ENCODE measurements around the gene IGSF9B.

Gene IGSF9B

GRCh38 chr11:133991101-133991500 is 34.3 kb upstream of the IGSF9B start:
- Mint-ChIP-seq H3K4me3 (no peak overlapping the region), H3K9me3 (no peaks in the 10 kb centered on the region), H3K27ac (no peak overlapping the region), H3K27me3 (no peaks in the 10 kb centered on the region), H3K36me3 (no peaks in the 10 kb centered on the region), H3K4me1 (no peaks in the 10 kb centered on the region)

DNA sequence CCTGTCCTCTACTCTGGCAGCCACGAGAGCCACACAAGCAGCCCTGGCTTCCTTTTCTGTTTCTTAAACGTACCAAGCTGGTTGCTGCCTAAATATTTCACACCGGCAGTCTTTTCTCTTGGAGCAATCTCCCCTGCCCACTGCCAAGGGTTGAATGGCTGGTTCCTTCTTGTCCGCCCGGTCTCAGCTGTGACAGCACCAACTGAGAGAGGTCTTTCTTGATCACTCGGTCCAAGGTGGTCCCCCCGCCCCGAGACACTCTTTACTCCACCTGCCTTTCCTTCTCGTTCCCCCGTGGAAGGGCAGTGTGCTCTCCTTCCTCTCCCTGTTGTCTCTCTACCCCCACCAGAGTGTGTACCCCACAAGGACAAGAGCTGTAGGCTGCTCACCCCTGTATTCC is 33.7 kb upstream of the IGSF9B start:
- Mint-ChIP-seq H3K36me3 (no peaks in the 10 kb centered on the region), H3K27ac (no peak overlapping the region), H3K9me3 (no peaks in the 10 kb centered on the region), H3K4me1 (no peaks in the 10 kb centered on the region), H3K27me3 (no peaks in the 10 kb centered on the region), H3K4me3 (no peak overlapping the region)

GRCh38 chr11:133988686-133989410 is 32.1 kb upstream of the IGSF9B start:
- H3K36me3 Mint-ChIP-seq, result no peaks in the 10 kb centered on the region
- H3K27me3 Mint-ChIP-seq, result no peaks in the 10 kb centered on the region
- H3K4me1 Mint-ChIP-seq, result no peaks in the 10 kb centered on the region
- H3K27ac Mint-ChIP-seq, result peak overlapping the region; percentile 55
- no peaks in the 10 kb centered on the region for H3K9me3 Mint-ChIP-seq
- H3K4me3 Mint-ChIP-seq, result no peak overlapping the region

DNA sequence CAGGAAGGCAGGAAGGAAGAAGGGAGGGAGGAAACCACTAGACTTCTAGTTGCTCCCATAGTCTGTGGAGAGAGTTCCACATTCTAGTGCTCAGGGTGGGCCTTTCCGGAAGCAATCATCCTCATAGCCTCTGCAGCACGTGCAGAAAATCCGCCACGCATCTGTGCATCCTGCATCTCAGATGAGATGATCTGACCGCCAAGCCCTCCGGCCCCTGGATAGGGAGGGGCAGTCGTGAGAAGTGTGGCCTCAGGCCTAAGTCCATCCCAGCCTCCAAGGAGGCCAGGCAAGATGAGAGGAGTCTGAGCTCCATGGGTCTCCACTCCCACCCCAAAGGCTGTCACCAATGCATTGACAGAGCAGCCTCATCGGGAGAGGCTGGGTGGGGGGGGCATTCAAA is 30.4 kb upstream of the IGSF9B start:
- H3K27me3 Mint-ChIP-seq, result no peaks in the 10 kb centered on the region

GRCh38 chr11:133985981-133986944 is 29.5 kb upstream of the IGSF9B start:
- Mint-ChIP-seq H3K27ac (no peak overlapping the region), H3K4me1 (no peaks in the 10 kb centered on the region), H3K36me3 (no peaks in the 10 kb centered on the region), H3K4me3 (no peak overlapping the region), H3K27me3 (no peaks in the 10 kb centered on the region), H3K9me3 (no peaks in the 10 kb centered on the region)

More for the DNA sequence above, 30.4 kb upstream of the IGSF9B start:
- Mint-ChIP-seq H3K27ac (no peak overlapping the region), H3K9me3 (no peaks in the 10 kb centered on the region), H3K4me3 (no peak overlapping the region), H3K4me1 (no peaks in the 10 kb centered on the region), H3K36me3 (no peaks in the 10 kb centered on the region)

DNA sequence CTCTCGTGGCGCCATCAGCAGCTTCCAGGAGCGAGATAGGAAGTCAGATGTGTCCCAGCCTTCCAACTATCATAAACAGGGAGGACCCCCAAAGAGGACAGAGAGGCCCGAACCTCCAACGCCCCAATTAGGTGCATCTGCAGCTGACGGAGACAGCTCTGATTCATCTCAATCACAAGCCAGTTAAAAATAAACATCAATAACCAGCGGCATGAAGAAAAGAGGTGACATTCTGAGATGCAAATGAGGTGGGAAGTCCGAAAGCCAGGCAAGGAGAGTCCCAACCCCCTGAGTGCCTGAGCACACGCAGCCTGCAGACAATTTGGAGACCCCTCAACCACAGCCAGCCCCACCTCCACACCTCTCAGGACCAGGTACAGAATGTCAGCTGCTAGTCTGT is 28.1 kb upstream of the IGSF9B start:
- H3K4me1 Mint-ChIP-seq, result no peaks in the 10 kb centered on the region
- no peaks in the 10 kb centered on the region for H3K9me3 Mint-ChIP-seq
- H3K36me3 Mint-ChIP-seq, result no peaks in the 10 kb centered on the region
- no peaks in the 10 kb centered on the region for H3K27me3 Mint-ChIP-seq
- no peak overlapping the region for H3K27ac Mint-ChIP-seq
- no peak overlapping the region for H3K4me3 Mint-ChIP-seq

- no peaks in the 10 kb centered on the region for H3K4me1 Mint-ChIP-seq
- no peak overlapping the region for H3K4me3 Mint-ChIP-seq
- no peaks in the 10 kb centered on the region for H3K27me3 Mint-ChIP-seq
- no peaks in the 10 kb centered on the region for H3K9me3 Mint-ChIP-seq
- no peaks in the 10 kb centered on the region for H3K36me3 Mint-ChIP-seq
- H3K27ac Mint-ChIP-seq, result no peak overlapping the region
Measured at GRCh38 chr11:133983660-133984316, 27.0 kb upstream of the IGSF9B start.

DNA sequence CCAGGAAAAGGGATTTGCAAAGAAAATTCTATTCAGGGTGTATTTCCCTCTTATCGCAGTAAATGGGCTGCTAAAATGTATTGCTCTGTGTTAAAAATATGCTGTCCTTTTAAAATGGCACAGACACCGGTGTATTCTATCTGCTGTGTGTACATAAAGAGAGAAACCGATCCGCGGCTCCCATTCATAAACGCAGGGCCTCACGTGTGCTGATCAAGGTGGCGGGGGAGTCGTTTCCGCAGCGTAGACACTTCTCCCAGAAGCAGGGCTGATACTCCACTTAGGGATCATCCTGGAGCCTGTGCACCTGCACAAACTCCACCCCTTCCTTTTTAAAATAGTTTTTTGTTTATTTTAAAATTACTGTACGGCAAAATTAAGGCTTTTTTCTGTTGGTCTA is 26.1 kb upstream of the IGSF9B start:
- Mint-ChIP-seq H3K4me1 (no peaks in the 10 kb centered on the region), H3K27ac (no peak overlapping the region), H3K4me3 (no peak overlapping the region), H3K36me3 (no peaks in the 10 kb centered on the region), H3K27me3 (no peaks in the 10 kb centered on the region), H3K9me3 (no peaks in the 10 kb centered on the region)

DNA sequence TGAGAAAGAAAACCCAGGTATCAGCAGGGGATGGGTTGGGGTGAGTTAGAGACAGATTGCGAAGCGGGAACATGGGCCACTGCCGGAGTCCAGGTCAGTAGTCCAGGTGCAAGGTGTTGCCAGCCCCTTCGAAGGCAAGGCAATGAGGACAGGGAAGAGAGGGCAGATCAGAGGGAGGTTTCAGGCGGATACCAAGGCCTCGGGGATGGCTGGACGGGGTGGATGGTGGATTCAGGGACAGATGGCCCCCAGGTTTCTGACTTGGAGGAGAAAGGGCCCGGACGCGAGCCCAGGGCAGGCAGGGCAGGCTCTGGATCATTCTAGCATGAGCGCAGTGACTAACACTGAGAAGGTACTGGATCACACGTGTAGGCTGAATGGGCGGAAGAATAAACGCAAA is 25.4 kb upstream of the IGSF9B start:
- H3K27me3 Mint-ChIP-seq, result no peaks in the 10 kb centered on the region

GRCh38 chr11:133981156-133981555 is 24.4 kb upstream of the IGSF9B start:
- no peaks in the 10 kb centered on the region for H3K27me3 Mint-ChIP-seq
- no peaks in the 10 kb centered on the region for H3K4me1 Mint-ChIP-seq
- no peaks in the 10 kb centered on the region for H3K9me3 Mint-ChIP-seq
- no peak overlapping the region for H3K27ac Mint-ChIP-seq
- no peaks in the 10 kb centered on the region for H3K36me3 Mint-ChIP-seq
- H3K4me3 Mint-ChIP-seq, result no peak overlapping the region

More for the DNA sequence above, 25.4 kb upstream of the IGSF9B start:
- H3K27ac Mint-ChIP-seq, result no peak overlapping the region
- no peaks in the 10 kb centered on the region for H3K36me3 Mint-ChIP-seq
- no peaks in the 10 kb centered on the region for H3K9me3 Mint-ChIP-seq
- no peaks in the 10 kb centered on the region for H3K4me1 Mint-ChIP-seq
- H3K4me3 Mint-ChIP-seq, result no peak overlapping the region

GRCh38 chr11:133980665-133981064 is 23.9 kb upstream of the IGSF9B start:
- H3K36me3 Mint-ChIP-seq, result no peaks in the 10 kb centered on the region
- H3K4me3 Mint-ChIP-seq, result no peak overlapping the region
- H3K4me1 Mint-ChIP-seq, result no peaks in the 10 kb centered on the region
- H3K9me3 Mint-ChIP-seq, result no peaks in the 10 kb centered on the region
- H3K27ac Mint-ChIP-seq, result no peak overlapping the region
- no peaks in the 10 kb centered on the region for H3K27me3 Mint-ChIP-seq

DNA sequence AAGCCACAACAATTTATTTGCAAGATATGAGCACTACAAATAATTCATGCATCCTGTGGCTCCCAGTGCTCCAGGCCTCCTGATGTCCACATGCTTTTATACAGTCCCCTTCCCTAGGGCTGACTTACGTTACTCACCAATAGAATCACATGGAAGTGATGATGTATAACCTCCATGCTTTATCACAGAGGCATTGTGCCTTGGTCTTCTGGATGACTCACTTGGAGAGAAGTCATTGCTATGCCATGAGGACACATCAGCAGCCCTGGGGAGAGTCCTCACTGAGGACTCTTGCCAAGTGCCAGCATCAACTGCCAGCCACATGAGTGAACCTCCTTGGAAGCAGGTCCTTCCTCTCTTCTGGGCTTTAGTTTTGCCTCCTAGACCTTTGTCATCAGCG is 22.0 kb upstream of the IGSF9B start:
- Mint-ChIP-seq H3K9me3 (no peaks in the 10 kb centered on the region), H3K4me1 (no peaks in the 10 kb centered on the region), H3K36me3 (no peaks in the 10 kb centered on the region), H3K4me3 (no peak overlapping the region), H3K27ac (no peak overlapping the region), H3K27me3 (no peaks in the 10 kb centered on the region)

DNA sequence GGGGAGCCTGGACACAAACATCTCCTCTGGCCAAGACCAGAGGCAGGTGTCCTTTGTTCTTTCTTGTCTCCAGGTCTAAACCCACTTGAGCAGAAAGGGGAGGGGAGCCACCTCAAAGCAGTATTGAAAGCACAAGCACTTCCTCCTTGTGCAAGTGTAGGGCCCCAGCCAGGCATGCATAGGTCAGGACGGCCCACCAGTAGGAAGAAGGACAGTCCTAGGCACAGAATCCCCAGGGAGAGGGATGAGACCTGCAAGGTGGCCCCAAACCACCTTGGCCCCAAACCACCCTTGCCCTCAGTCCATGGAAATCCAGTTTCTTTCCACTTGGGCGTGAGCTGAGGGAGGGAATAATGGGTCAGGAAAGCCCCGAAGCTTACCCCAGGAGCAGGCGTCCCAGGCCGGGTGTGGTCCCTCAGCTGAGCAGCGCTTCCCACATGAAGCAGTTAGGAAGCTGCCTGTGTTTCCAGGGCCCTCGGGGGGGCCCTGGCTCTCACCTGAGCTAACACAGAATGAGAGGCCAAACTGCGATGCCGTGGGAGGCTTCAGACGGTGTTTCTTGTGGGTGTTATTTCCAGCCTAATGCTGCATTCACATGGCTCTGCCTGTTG is 20.4 kb upstream of the IGSF9B start:
- no peaks in the 10 kb centered on the region for H3K4me1 Mint-ChIP-seq
- H3K9me3 Mint-ChIP-seq, result no peaks in the 10 kb centered on the region
- H3K27ac Mint-ChIP-seq, result no peak overlapping the region
- no peaks in the 10 kb centered on the region for H3K27me3 Mint-ChIP-seq
- no peak overlapping the region for H3K4me3 Mint-ChIP-seq
- H3K36me3 Mint-ChIP-seq, result no peaks in the 10 kb centered on the region

DNA sequence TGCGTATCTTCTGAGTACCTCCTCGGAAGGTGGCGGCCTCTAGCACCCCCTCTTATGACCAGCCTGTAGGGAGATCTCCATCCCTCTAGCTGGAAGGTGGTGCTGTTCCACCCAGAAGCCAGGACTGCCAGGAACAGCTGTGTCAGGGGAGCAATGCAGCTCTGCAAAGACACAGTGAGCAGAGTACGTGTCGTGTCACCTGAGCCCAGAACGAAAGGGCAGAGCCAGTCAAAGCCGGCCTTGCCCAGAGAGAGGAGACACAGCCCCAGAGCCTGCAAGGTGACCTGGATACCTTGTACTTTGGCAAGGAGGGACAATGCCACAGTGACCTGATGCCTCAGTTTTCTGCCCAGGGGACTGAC is 18.7 kb upstream of the IGSF9B start:
- H3K27ac Mint-ChIP-seq, result no peak overlapping the region
- no peaks in the 10 kb centered on the region for H3K9me3 Mint-ChIP-seq
- no peaks in the 10 kb centered on the region for H3K27me3 Mint-ChIP-seq
- H3K36me3 Mint-ChIP-seq, result no peaks in the 10 kb centered on the region
- no peak overlapping the region for H3K4me3 Mint-ChIP-seq
- H3K4me1 Mint-ChIP-seq, result no peaks in the 10 kb centered on the region

GRCh38 chr11:133974836-133975487 is 18.2 kb upstream of the IGSF9B start:
- no peaks in the 10 kb centered on the region for H3K36me3 Mint-ChIP-seq
- H3K4me1 Mint-ChIP-seq, result no peaks in the 10 kb centered on the region
- H3K27me3 Mint-ChIP-seq, result no peaks in the 10 kb centered on the region
- H3K27ac Mint-ChIP-seq, result no peak overlapping the region
- H3K9me3 Mint-ChIP-seq, result no peaks in the 10 kb centered on the region
- no peak overlapping the region for H3K4me3 Mint-ChIP-seq
